Smooth muscle cell (in vitro differentiated cells): ENCODE measurements around the gene KDM5C. TPM values are rescaled to one million over a fixed set of nuclear protein-coding genes. Genes with fewer than 3 reads are reported as not detected.

ENCODE experiments used
- DNase-seq: peaks from one replicate; lab custom pipeline; 2025; ENCODE audit not compliant: unreplicated experiment; lab: John Stamatoyannopoulos, UW
- H2AFZ ChIP-seq: fragments of 200-600 bp; sonication (generic); 2 replicates; pipeline ENCODE4 v1.6.0; 2016; ENCODE audit warnings: antibody characterized with exemption, low read depth, mild to moderate bottlenecking
- H3F3A ChIP-seq: fragments of 200-600 bp; sonication (generic); 2 replicates; pipeline ENCODE4 v1.6.0; 2017; ENCODE audit warnings: antibody characterized with exemption, low read depth
- H3K27ac ChIP-seq: fragments of 200-600 bp; sonication (generic); 2 replicates; pipeline ENCODE4 v1.5.1; 2016; ENCODE audit warnings: low read depth, mild to moderate bottlenecking
- H3K27me3 ChIP-seq: fragments of 200-600 bp; sonication (generic); 2 replicates; pipeline ENCODE4 v1.6.1; 2016; ENCODE audit warnings: low read depth, mild to moderate bottlenecking
- H3K36me3 ChIP-seq: fragments of 200-600 bp; sonication (generic); 2 replicates; pipeline ENCODE4 v1.5.1; 2016; ENCODE audit warnings: low read depth
- H3K4me1 ChIP-seq: fragments of 200-600 bp; sonication (generic); 2 replicates; pipeline ENCODE4 v1.5.1; 2016; ENCODE audit warnings: low read depth
- H3K4me2 ChIP-seq: fragments of 200-600 bp; sonication (generic); 2 replicates; pipeline ENCODE4 v1.6.0; 2016; ENCODE audit warnings: mild to moderate bottlenecking
- H3K4me3 ChIP-seq: fragments of 200-600 bp; sonication (generic); 2 replicates; pipeline ENCODE4 v1.5.1; 2016; ENCODE audit warnings: mild to moderate bottlenecking
- H3K79me2 ChIP-seq: fragments of 200-600 bp; sonication (generic); 2 replicates; pipeline ENCODE4 v1.6.0; 2016; ENCODE audit warnings: low read depth, mild to moderate bottlenecking
- H3K9ac ChIP-seq: fragments of 200-600 bp; sonication (generic); 2 replicates; pipeline ENCODE4 v1.6.0; 2016; ENCODE audit warnings: low read depth
- H3K9me3 ChIP-seq: fragments of 200-600 bp; sonication (generic); replicated peaks from 2 replicates; pipeline ENCODE4 v1.5.1; 2016; ENCODE audit warnings: low read depth
- H4K20me1 ChIP-seq: fragments of 200-600 bp; sonication (generic); 2 replicates; pipeline ENCODE4 v1.6.0; 2016; ENCODE audit warnings: low read depth
- CTCF ChIP-seq: fragments of 200-600 bp; sonication (generic); IDR thresholded peaks from 2 replicates; pipeline ENCODE4 v1.5.1; 2017; ENCODE audit warnings: borderline replicate concordance, mild to moderate bottlenecking, antibody characterized with exemption; ENCODE audit not compliant: insufficient read depth, poor library complexity, severe bottlenecking
- WGBS: methylation state at CpG from one replicate; pipeline ENCODE4 v1.1.7; 2016; ENCODE audit warnings: low lambda C conversion rate; 5-methylcytosine and 5-hydroxymethylcytosine counted together
- polyA plus RNA-seq: library from polyadenylated mRNA; unstranded; fragments of >200 nt; fragmentation: Nextera tagmentation; extraction: Ambion mirVana; gene quantifications from 2 replicates; pipeline ENCODE4 v1.2.1, GENCODE V29; 2016
- total RNA-seq: library from RNA; depleted of rRNA; stranded (reverse); fragments of >200 nt; gene quantifications from 2 replicates; pipeline ENCODE4 v1.2.3, GENCODE V29; 2014

The KDM5C gene
- total and polyA plus RNA-seq, 2 experiments from 2014 or later = 80.2 to 191 TPM

GRCh38 chrX:53163436-53163835, 61.6 kb downstream of the KDM5C start:
- Histone ChIP-seq H3K4me3 (no peak overlapping the region), H3K36me3 (no peaks in the 10 kb centered on the region), H3K27ac (no peak overlapping the region), H3K9me3 (no peaks in the 10 kb centered on the region), H3F3A (no peaks in the 10 kb centered on the region), H3K79me2 (no peaks in the 10 kb centered on the region), H4K20me1 (no peaks in the 10 kb centered on the region), H3K9ac (no peak overlapping the region), H3K4me1 (no peaks in the 10 kb centered on the region), H2AFZ (no peak overlapping the region), H3K4me2 (no peak overlapping the region), H3K27me3 (no peaks in the 10 kb centered on the region)
- 79% methylated on average over 7 of the region's 7 CpGs for WGBS
- no peak for TF ChIP-seq CTCF
- no peak for DNase-seq

GRCh38 chrX:53160297-53160983, 64.6 kb downstream of the KDM5C start:
- no peaks in the 10 kb centered on the region for H3K27me3 ChIP-seq
- no peaks in the 10 kb centered on the region for H3K36me3 ChIP-seq
- H3K9me3 ChIP-seq = no peaks in the 10 kb centered on the region
- no peaks in the 10 kb centered on the region for H3K79me2 ChIP-seq
- no peak overlapping the region for H3K27ac ChIP-seq
- 86% methylated on average over 6 of the region's 6 CpGs for WGBS
- no peaks in the 10 kb centered on the region for H3K4me1 ChIP-seq
- no peak overlapping the region for H3K4me2 ChIP-seq
- H3K4me3 ChIP-seq = no peak overlapping the region
- H2AFZ ChIP-seq = no peak overlapping the region
- no peaks in the 10 kb centered on the region for H3F3A ChIP-seq
- no peaks in the 10 kb centered on the region for H4K20me1 ChIP-seq
- no peak overlapping the region for H3K9ac ChIP-seq
- TF ChIP-seq CTCF = no peak
- DNase-seq = no peak

GRCh38 chrX:53159184-53159583, 65.8 kb downstream of the KDM5C start:
- no peaks in the 10 kb centered on the region for H3F3A ChIP-seq
- DNase-seq = no peak
- H2AFZ ChIP-seq = no peak overlapping the region
- no peaks in the 10 kb centered on the region for H3K4me1 ChIP-seq
- no peak overlapping the region for H3K27ac ChIP-seq
- H3K9me3 ChIP-seq = no peaks in the 10 kb centered on the region
- 86% methylated on average over 11 of the region's 11 CpGs for WGBS
- H3K36me3 ChIP-seq = no peaks in the 10 kb centered on the region
- no peaks in the 10 kb centered on the region for H3K27me3 ChIP-seq
- H3K9ac ChIP-seq = no peak overlapping the region
- no peak for TF ChIP-seq CTCF
- no peak overlapping the region for H3K4me3 ChIP-seq
- no peaks in the 10 kb centered on the region for H4K20me1 ChIP-seq
- H3K4me2 ChIP-seq = no peak overlapping the region
- no peaks in the 10 kb centered on the region for H3K79me2 ChIP-seq

GRCh38 chrX:53156207-53156596, 68.8 kb downstream of the KDM5C start:
- WGBS = 84% methylated on average over 2 of the region's 2 CpGs

More at GRCh38 chrX:53156207-53156596, 68.8 kb downstream of the KDM5C start:
- H3K4me3 ChIP-seq = no peak overlapping the region
- H4K20me1 ChIP-seq = no peaks in the 10 kb centered on the region
- TF ChIP-seq CTCF = no peak
- no peaks in the 10 kb centered on the region for H3K79me2 ChIP-seq
- no peak for DNase-seq
- H3K27ac ChIP-seq = no peak overlapping the region
- H2AFZ ChIP-seq = no peak overlapping the region
- no peaks in the 10 kb centered on the region for H3K36me3 ChIP-seq
- no peaks in the 10 kb centered on the region for H3K9me3 ChIP-seq
- no peaks in the 10 kb centered on the region for H3K27me3 ChIP-seq
- H3K9ac ChIP-seq = no peak overlapping the region
- no peak overlapping the region for H3K4me2 ChIP-seq
- no peaks in the 10 kb centered on the region for H3K4me1 ChIP-seq
- H3F3A ChIP-seq = no peaks in the 10 kb centered on the region
